NCI-H187 treated with DMSO at 0.1 percent for 48 hours (cell line): ENCODE data around the gene PAK4.

ENCODE experiments used
- DNase-seq: peaks from one replicate; lab custom pipeline; 2025; lab: John Stamatoyannopoulos, UW

The PAK4 gene

GRCh38 chr19:39165857-39166256 is 40.3 kb downstream of the PAK4 start:
- no peak for DNase-seq

- no peak for DNase-seq
Observed at GRCh38 chr19:39166571-39167391, 41.2 kb downstream of the PAK4 start.

- no peak for DNase-seq
Observed at GRCh38 chr19:39167461-39168257, 42.1 kb downstream of the PAK4 start.

- no peak for DNase-seq
Observed at GRCh38 chr19:39168258-39169142, 42.9 kb downstream of the PAK4 start.

- DNase-seq, result no peak
Observed at GRCh38 chr19:39169143-39169810, 43.7 kb downstream of the PAK4 start.

- DNase-seq, result no peak
Observed at GRCh38 chr19:39170386-39171231, 45.0 kb downstream of the PAK4 start.

GRCh38 chr19:39171479-39172465 is 46.2 kb downstream of the PAK4 start:
- DNase-seq, result no peak

GRCh38 chr19:39172700-39173501 is 47.3 kb downstream of the PAK4 start:
- no peak for DNase-seq

- DNase-seq, result no peak
Observed at GRCh38 chr19:39173502-39173991, 48.0 kb downstream of the PAK4 start.

- no peak for DNase-seq
Observed at GRCh38 chr19:39174142-39174541, 48.6 kb downstream of the PAK4 start.

- DNase-seq, result no peak
Observed at GRCh38 chr19:39174558-39175544, 49.3 kb downstream of the PAK4 start.

GRCh38 chr19:39175564-39175963 is 50.0 kb downstream of the PAK4 start:
- no peak for DNase-seq

GRCh38 chr19:39177110-39177699 is 51.6 kb downstream of the PAK4 start:
- DNase-seq, result no peak

GRCh38 chr19:39177736-39178135 is 52.1 kb downstream of the PAK4 start:
- no peak for DNase-seq

GRCh38 chr19:39178296-39179006 is 52.9 kb downstream of the PAK4 start:
- no peak for DNase-seq

GRCh38 chr19:39179754-39180153 is 54.2 kb downstream of the PAK4 start:
- DNase-seq, result no peak
